Spleen (tissue), 11 donors: ENCODE results near the gene SLC1A6. TPM values are rescaled to one million over a fixed set of nuclear protein-coding genes. Genes with fewer than 3 reads are reported as not detected.

Experiments used
- DNase-seq: peaks from one replicate; pipeline ENCODE4 v3.0.0-alpha.2; 2020
- H3K27ac ChIP-seq, 8 donors: fragments of 200-600 bp; sonication (generic) in 7 of 8; 1 replicate in 4 of 8; 2 replicates in 4 of 8; pipeline versions ENCODE4 v1.5.0 to v1.8.0; 2016 to 2021; ENCODE audit warnings: inconsistent platforms in 4 of 8, mild to moderate bottlenecking in 4 of 8, moderate library complexity in 1 of 8
- H3K27me3 ChIP-seq, 7 donors: fragments of 200-600 bp; sonication (generic) in 6 of 7; replicated peaks in 1 of 7; 1 replicate in 4 of 7; 2 replicates in 3 of 7; pipeline versions ENCODE4 v1.5.0 to v1.8.0; 2016 to 2021; ENCODE audit warnings: inconsistent platforms in 3 of 7, mild to moderate bottlenecking in 1 of 7
- H3K36me3 ChIP-seq, 6 donors: fragments of 200-600 bp; sonication (generic) in 5 of 6; 1 replicate in 4 of 6; 2 replicates in 2 of 6; pipeline versions ENCODE4 v1.5.0 to v1.8.0; 2016 to 2021; ENCODE audit warnings: inconsistent platforms in 2 of 6
- H3K4me1 ChIP-seq, 6 donors: fragments of 200-600 bp; sonication (generic) in 5 of 6; 1 replicate in 3 of 6; 2 replicates in 3 of 6; pipeline versions ENCODE4 v1.5.0 to v1.8.0; 2016 to 2021; ENCODE audit warnings: inconsistent platforms in 3 of 6
- H3K4me3 ChIP-seq, 8 donors: fragments of 200-600 bp; sonication (generic) in 7 of 8; 1 replicate in 4 of 8; 2 replicates in 4 of 8; pipeline versions ENCODE4 v1.5.0 to v1.8.0; 2016 to 2021; ENCODE audit warnings: inconsistent platforms in 4 of 8, mild to moderate bottlenecking in 4 of 8, moderate library complexity in 2 of 8
- H3K9me3 ChIP-seq, 8 donors: fragments of 200-600 bp; sonication (generic) in 7 of 8; 1 replicate in 4 of 8; 2 replicates in 4 of 8; pipeline versions ENCODE4 v1.5.0 to v1.8.0; 2016 to 2021; ENCODE audit warnings: inconsistent platforms in 4 of 8
- POLR2A ChIP-seq, 3 donors: fragments of 450-650 bp; IDR thresholded peaks; one replicate each; pipeline ENCODE4 v1.5.1; 2017; ENCODE audit warnings: antibody characterized with exemption in 3 of 3, mild to moderate bottlenecking in 1 of 3
- POLR2AphosphoS5 ChIP-seq, 3 donors: sonication (generic); formaldehyde crosslinking; IDR thresholded peaks; one replicate each; pipeline ENCODE4 v1.5.1; 2017; ENCODE audit warnings: antibody characterized with exemption in 3 of 3
- WGBS, 5 donors: extraction: QIAGEN DNeasy Blood & Tissue Kit in 3 of 5; methylation state at CpG; one replicate each; pipeline versions ENCODE4 v1.1.5 to v1.1.7; 2013 to 2018; 5-methylcytosine and 5-hydroxymethylcytosine counted together
- intact Hi-C: fragments of 100-400 bp; cut with DNase I; formaldehyde crosslinking; loops from one replicate; pipeline ENCODE4 v1.15.0; 2023; ENCODE audit warnings: low total_unique reads
- polyA plus RNA-seq, 3 donors: library from polyadenylated mRNA; stranded (reverse); fragments of 200-250 nt; gene quantifications; one replicate each; pipeline ENCODE4 v1.2.1, GENCODE V29; 2013
- total RNA-seq, 7 donors: library from RNA; depleted of rRNA in 3 of 7; stranded (reverse); fragments of >200 nt in 3 of 7; fragmentation: NEBNext Ultra II Directional in 4 of 7; extraction: Animal tissue kit (Norgen Biotek cat#: 25700) in 4 of 7; gene quantifications; one replicate each; pipeline versions ENCODE4 v1.1.0 to v1.2.1, GENCODE V29; 2016 to 2021
- TF ChIP-seq, protein P1 (sequence below), 11 experiments: fragments of 200-600 bp in 7 of 11; fragments of 450-650 bp in 4 of 11; sonication (generic) in 4 of 11; IDR thresholded peaks in 8 of 11; conservative IDR thresholded peaks in 3 of 11; 1 replicate in 7 of 11; 2 replicates in 4 of 11; pipeline versions ENCODE4 v1.4.0 to v1.8.0; 2016 to 2021; ENCODE audit warnings: antibody characterized with exemption in 11 of 11, inconsistent platforms in 4 of 11, mild to moderate bottlenecking in 1 of 11
- donor health status: healthy with polysubstance abuse.
- donor health status: DM: no; HTN: no; CAD: no; lungs with moderate emphysema.
- donor health status: DM: no; HTN: no; CAD: no.
- donor health status: Bipolar disorder and iron deficiency.
- donor health status: healthy.
- donor health status: DM: no; HTN: no; CAD: no.
- donor health status: DM: yes; HTN: yes; CAD: no.

SLC1A6 gene
- total and polyA plus RNA-seq, 10 donors, result not detected

DNA sequence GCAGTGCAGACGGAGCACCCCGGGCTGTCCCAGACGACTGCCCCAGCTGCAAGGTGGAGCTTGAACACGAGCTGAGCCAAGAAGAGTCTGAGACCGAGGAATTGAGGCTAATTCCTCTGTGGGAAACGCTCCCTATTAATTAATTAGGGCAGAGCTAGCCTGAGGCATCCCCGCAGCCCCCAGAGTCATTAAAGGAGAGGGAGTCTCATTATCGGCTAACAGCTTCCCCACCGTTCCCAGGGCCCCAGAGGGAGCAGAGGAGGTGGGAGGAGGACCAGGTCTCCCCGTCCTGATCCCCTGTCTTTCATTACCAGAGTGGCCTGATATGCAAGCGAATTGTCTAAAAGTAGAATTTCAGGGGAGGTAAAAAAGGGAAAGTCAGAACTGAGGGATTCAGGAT is 13.1 kb upstream of the SLC1A6 start:
- no peak for TF ChIP-seq POLR2A (IDR thresholded peaks at IDR 0.05)
- TF ChIP-seq, protein P1, sequence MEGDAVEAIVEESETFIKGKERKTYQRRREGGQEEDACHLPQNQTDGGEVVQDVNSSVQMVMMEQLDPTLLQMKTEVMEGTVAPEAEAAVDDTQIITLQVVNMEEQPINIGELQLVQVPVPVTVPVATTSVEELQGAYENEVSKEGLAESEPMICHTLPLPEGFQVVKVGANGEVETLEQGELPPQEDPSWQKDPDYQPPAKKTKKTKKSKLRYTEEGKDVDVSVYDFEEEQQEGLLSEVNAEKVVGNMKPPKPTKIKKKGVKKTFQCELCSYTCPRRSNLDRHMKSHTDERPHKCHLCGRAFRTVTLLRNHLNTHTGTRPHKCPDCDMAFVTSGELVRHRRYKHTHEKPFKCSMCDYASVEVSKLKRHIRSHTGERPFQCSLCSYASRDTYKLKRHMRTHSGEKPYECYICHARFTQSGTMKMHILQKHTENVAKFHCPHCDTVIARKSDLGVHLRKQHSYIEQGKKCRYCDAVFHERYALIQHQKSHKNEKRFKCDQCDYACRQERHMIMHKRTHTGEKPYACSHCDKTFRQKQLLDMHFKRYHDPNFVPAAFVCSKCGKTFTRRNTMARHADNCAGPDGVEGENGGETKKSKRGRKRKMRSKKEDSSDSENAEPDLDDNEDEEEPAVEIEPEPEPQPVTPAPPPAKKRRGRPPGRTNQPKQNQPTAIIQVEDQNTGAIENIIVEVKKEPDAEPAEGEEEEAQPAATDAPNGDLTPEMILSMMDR (IDR thresholded peaks at IDR 0.05 in 8 of 11, conservative IDR thresholded peaks at IDR 0.05 in 3 of 11), result no peak
- no peak for TF ChIP-seq POLR2AphosphoS5 (IDR thresholded peaks at IDR 0.05)
- no peak for DNase-seq
- H3K9me3 ChIP-seq, result no peaks in the 10 kb centered on the region
- H3K4me1 ChIP-seq, result no peaks in the 10 kb centered on the region
- H3K4me3 ChIP-seq, result no peak overlapping the region
- WGBS, 5 donors, result 75 to 85% (median 77%) methylated on average over 10 to 11 of the region's 11 CpGs
- H3K27ac ChIP-seq, result no peak overlapping the region
- no peaks in the 10 kb centered on the region for H3K36me3 ChIP-seq
- H3K27me3 ChIP-seq, result peaks cover 0 to 43% (median 3%) of the 10 kb centered on the region in 7 donors
- intact Hi-C loops, result no loop called here

DNA sequence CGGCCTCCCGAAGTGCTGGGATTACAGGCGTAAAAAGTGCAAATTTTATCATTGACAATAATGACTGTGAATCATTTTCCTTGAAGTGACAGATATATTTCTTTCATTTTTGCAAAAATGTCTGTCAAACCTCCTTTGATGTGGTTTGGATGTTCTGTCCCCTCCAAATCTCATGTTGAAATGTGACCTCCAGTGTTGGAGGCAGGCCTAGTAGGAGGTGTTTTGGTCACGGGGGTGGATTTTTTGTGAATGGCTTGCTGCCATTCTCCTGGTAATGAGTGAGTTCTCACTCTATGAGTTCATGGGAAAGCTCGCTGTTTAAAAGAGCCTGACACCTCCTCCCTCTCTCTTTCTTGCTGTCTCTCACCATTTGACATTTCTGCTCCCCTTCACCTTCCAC is 5.5 kb upstream of the SLC1A6 start:
- intact Hi-C loops, result no loop called here
- Histone ChIP-seq H3K9me3 (no peaks in the 10 kb centered on the region), H3K27ac (no peak overlapping the region), H3K27me3 (peaks cover 0 to 45% (median 11%) of the 10 kb centered on the region in 7 donors), H3K4me1 (peaks cover 0 to 2% (median 0%) of the 10 kb centered on the region in 6 donors), H3K4me3 (no peak overlapping the region), H3K36me3 (no peaks in the 10 kb centered on the region)
- TF ChIP-seq, protein P1 (IDR thresholded peaks at IDR 0.05 in 8 of 11, conservative IDR thresholded peaks at IDR 0.05 in 3 of 11), result no peak
- TF ChIP-seq POLR2AphosphoS5 (IDR thresholded peaks at IDR 0.05) (no peak), POLR2A (IDR thresholded peaks at IDR 0.05) (no peak)
- no peak for DNase-seq
- WGBS, 5 donors, result 61 to 79% (median 75%) methylated on average over 5 of the region's 5 CpGs

DNA sequence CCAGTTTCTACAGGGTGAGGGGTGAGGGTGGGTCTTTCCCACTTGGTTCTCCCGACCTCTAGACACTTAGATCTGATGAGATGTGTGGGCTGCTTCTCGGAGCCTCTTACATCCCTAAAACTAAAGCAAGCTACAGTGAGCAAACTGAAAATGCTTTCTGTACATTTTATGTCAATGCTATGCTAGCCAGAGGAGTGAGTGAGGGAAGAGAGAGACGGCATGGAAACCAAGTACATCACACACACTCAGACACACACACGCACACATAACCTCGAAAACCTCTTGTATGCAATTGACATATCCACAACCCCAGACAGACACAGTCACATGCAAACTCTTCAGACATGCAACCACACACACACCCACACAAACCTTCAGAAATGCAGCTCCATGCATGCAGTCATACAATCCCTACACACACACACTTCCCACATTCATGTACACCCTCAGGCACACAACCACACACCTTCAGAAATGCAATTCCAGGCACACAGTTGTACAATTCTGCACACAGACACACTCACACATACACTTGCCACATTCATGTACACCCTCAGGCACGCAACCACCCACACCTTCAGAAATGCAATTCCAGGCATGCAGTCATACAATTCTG is 1.4 kb downstream of the SLC1A6 start:
- H3K36me3 ChIP-seq, result no peaks in the 10 kb centered on the region
- DNase-seq, result no peak
- H3K27ac ChIP-seq, result no peak overlapping the region
- intact Hi-C loops, result no loop called here
- H3K4me1 ChIP-seq, result peaks cover 0 to 13% (median 2%) of the 10 kb centered on the region in 6 donors
- WGBS, 5 donors, result 60 to 69% (median 66%) methylated on average over 6 of the region's 6 CpGs
- H3K4me3 ChIP-seq, result no peak overlapping the region
- H3K27me3 ChIP-seq, result peaks cover 0 to 78% (median 41%) of the 10 kb centered on the region in 7 donors
- peaks cover 0 to 2% (median 0%) of the 10 kb centered on the region in 8 donors for H3K9me3 ChIP-seq
- no peak for TF ChIP-seq POLR2AphosphoS5 (IDR thresholded peaks at IDR 0.05)
- TF ChIP-seq, protein P1 (IDR thresholded peaks at IDR 0.05 in 8 of 11, conservative IDR thresholded peaks at IDR 0.05 in 3 of 11), result no peak
- no peak for TF ChIP-seq POLR2A (IDR thresholded peaks at IDR 0.05)

DNA sequence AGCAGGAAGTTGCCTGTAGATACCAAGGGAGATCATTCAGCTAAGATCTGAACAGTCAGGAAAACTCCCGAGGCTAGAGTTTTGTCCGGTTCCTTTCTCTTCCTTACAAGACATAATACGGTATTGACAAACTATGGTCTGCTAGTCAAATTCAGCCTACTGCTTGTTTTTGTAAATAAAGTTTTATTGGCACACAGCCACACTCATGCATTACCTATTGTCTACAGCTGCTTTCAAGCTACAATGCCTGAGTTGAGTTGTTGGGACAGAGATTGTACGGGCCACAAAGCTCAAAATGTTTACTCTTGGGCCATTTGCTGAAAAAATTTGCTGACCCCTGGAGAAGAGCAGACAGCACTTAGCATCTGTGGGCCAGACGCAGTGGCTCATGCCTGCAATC is 2.5 kb downstream of the SLC1A6 start:
- TF ChIP-seq POLR2A (IDR thresholded peaks at IDR 0.05) (no peak), POLR2AphosphoS5 (IDR thresholded peaks at IDR 0.05) (no peak)
- TF ChIP-seq, protein P1 (IDR thresholded peaks at IDR 0.05 in 8 of 11, conservative IDR thresholded peaks at IDR 0.05 in 3 of 11), result no peak
- Histone ChIP-seq H3K27ac (no peak overlapping the region), H3K4me3 (no peak overlapping the region), H3K36me3 (no peaks in the 10 kb centered on the region), H3K9me3 (peaks cover 0 to 2% (median 0%) of the 10 kb centered on the region in 8 donors), H3K4me1 (peaks cover 0 to 13% (median 2%) of the 10 kb centered on the region in 6 donors), H3K27me3 (peaks cover 0 to 81% (median 41%) of the 10 kb centered on the region in 7 donors)
- intact Hi-C loops, result no loop called here
- WGBS, 5 donors, result 62 to 85% (median 69%) methylated on average over 5 of the region's 5 CpGs
- no peak for DNase-seq
